Stimulated activated CD8-positive, alpha-beta memory T cell treated with anti-CD3 and anti-CD28 coated beads, Interleukin-12 subunit alpha, Interleukin-12 subunit beta, amount 100 ng/mL, for 24 hours (primary cell): ENCODE data around the gene DDAH1.

ENCODE experiments used
- DNase-seq: peaks from one replicate; pipeline ENCODE4 v3.0.0-alpha.2; 2020; ENCODE audit errors: extremely low read depth

Gene DDAH1

DNA sequence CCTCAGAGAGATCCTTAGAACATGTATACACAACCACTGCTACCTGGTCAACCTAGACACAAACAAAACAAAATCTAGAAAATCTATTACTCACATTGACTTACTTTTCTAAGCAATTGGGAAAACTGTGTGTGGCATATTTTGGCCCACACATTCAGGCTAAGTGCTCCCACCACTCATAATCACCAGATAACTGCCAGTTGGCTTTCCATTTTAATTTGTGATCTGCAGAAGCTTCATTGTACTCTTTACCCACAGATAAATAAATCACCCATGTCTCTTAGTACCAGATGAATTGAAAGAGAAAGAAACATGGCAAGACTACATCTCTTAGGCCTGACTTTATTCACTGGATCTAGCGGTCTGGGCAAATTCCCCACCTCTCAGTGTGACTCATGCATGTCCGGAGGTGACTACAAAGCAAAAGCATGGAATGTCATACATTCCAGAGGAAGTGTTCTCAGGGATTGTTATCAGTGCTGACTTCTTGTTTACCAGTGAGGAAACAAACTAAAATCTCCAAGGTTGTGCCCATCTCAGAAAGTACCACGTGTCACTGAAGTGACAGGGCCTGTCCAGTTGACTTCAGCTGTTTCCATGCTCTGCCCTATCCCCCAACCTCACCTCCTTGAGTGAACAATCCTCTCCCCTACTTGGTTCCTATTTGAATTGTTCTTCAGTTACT lies 136.1 kb downstream of the DDAH1 start:
- no peak for DNase-seq

DNA sequence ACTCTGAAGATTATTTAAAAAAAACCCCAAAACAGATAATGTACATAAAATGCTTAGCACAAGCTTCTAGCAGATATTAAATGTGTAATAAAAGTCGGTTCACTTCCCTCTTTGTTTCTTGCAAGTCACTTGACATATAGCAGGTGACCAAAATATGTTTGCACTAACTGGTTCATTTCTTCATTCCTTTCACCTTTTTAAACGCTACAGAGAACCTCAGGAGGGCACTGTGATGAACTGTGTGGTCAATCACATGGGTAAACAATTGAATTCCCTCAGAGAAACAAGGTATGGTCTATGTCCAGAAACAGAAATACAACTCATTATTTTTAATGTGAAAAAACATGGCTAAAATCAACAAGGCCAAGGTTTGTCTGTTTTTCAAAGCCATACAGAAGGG lies 137.2 kb downstream of the DDAH1 start:
- no peak for DNase-seq

DNA sequence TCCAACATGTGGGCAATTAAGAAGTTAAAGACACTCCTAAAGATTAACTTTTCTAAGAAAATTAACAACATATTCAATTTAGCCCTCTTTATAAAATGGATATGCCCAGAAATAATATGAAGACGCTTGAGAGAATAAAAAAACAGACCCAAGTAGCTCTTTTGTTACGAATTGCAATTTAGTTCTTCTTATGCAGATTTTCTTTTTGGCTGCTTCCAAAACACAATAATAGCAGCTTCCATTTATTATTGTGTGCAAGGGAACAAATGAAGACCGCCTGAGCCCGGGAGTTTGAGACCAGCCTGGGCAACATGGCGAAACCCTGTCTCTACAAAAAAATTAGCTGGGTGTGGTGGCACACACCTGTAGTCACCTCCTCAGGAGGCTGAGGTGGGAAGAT lies 138.1 kb downstream of the DDAH1 start:
- DNase-seq = no peak

DNA sequence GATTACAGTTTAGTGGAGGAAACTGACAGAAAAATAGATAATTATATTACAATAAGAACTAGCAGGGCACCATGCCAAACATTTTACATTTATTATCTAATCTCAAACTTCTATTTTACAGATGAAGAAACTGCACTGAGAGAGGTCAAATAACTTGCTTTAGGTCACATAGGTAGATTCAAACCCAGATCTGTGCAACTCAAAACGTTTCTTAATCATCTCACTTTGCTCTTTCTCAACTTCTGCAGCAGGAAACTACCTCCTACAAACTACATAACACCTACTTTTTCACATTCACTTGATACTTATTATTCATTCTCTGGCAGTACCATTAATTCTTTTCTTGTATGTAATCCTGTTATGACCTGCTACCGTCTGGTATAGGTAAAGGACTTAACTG lies 138.6 kb downstream of the DDAH1 start:
- no peak for DNase-seq

DNA sequence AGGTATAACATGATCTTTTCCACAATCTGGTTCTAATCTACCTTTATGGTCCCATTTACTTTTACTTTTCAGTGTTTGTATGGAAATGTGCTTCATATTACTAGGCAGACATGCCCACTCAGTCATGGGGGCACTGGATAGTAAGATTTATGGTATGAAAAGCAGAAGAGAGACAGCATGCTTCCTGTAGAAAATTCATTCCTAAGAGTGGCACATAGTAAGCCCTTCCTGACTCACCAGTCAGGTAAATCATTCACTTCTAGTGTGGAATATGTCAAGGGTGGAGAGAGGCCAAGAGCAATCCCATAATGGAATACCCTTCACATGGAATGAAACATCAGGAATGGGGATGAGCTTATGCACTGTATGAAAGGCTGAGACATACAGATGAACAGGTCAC lies 139.0 kb downstream of the DDAH1 start:
- DNase-seq = no peak

DNA sequence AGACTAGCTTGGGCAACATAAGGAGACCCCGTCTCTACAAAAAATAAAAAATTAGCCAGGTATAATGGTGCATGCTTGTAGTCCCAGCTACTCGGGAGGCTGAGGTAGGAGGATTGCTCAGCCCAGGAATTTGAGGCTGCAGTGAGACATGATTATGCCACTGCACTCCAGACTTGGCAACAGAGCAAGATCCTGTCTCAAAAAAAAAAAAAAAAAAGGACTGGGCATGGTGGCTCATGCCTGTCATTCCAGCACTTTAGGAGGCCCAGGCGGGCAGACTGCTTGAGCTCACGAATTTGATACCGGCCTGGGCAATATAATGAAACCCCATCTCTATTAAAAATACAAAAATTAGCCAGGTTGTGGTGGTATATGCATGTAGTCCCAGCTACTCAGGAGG lies 141.2 kb downstream of the DDAH1 start:
- no peak for DNase-seq

DNA sequence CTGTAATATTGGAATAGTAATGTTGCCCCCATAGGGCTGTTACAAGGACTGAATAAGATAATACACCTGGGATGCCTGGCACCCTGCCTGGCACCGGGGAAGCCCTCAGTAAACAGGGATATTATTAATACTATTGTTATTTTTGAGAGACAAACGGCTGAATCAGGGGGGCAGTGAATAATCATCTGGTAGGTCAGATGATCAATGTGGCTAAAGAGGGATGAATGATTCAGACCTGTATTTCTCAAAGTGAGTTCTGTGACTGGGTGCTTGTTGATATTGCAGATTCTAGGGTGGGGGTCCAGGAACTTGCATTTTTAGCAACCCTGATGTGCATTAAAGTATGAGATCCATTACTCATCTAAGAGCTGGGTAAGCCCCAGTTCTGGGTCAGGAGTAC lies 142.3 kb downstream of the DDAH1 start:
- DNase-seq = no peak

DNA sequence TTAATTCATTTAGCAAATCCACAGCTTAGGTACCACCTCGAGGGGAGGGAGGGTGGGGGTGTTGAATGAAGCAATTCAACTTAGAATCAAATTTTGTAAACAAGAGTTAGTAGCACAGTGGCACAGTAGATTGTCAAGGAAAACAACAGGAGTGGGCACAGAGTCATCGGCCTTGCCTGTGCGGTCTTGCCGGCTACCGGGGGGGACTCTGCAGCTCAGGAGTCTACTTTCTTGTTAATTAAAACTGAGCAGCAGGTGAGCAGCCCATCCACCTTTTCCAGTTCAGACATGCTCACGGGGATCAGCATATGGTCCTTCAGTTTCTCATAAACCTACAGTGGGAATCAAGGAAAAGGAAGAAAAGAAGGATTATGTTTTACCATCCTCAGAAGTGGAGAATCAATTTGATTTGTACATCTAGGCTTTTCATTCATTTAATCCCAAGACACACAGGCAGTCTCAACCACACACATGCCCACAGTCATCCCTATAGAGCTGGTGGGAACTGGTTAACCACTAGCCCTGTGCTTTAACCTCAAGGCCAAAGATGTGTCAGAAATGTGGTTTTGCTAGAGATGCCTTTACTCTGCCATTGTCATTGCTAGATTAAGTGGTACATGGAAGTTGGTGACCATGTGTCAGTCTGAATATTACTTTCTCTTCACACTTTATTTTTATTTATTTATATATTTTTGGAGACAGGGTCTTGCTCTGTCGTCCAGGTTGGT lies 143.6 kb downstream of the DDAH1 start:
- DNase-seq = no peak

DNA sequence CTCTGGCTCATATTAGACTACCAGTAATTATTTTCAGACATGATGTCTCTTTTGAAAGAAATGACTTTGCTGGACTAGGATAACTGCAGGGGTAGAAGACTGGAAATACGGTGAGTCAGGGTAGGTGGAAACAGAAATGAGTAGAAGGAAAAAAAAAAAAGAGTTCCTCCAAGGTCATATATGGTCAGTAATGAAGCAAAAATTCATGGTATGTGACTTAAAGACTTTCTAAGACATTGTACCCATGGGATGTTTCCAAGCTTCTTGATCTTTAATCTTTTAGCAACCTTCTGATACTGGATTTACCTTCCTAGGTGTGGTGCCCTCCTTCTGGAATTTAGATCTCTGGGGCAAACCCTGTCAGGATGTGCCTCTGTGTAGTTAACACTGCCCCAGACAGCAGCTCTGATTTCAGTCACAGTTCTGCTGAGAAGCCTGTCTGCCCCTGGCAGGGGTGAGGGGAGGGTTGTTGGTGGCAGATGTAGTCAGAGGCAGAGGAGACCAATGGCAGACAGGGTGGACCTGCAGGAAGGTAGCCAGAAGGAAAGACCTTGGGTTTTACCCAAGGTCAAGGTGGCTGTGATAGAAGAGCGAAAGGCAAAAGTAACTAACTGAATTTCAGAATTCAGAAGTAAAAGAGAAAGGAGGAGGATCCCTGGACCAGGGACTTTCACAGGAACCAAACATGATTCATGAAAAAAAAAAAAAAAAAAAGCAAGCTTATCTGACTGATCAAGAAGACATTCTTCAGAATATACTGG lies 144.4 kb downstream of the DDAH1 start:
- no peak for DNase-seq

DNA sequence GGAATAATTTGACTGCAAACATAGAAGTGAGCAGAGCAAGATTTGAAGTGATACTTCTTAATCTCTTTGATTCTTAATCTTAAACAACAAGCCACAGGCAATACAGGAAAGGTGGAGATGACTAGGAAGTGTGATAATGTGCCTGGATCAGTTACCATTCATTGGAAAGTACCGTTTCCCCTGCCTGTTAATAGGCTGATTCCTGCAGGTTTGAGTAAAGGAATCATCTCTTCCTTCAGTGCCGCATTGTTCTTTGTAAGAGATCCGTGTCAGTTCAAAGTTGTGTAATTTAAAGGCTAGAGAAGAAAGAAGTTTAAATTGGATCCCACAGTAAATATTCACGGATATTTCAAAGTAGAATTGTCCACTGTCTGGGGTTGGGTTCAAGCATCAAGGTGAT lies 145.0 kb downstream of the DDAH1 start:
- DNase-seq = no peak

DNA sequence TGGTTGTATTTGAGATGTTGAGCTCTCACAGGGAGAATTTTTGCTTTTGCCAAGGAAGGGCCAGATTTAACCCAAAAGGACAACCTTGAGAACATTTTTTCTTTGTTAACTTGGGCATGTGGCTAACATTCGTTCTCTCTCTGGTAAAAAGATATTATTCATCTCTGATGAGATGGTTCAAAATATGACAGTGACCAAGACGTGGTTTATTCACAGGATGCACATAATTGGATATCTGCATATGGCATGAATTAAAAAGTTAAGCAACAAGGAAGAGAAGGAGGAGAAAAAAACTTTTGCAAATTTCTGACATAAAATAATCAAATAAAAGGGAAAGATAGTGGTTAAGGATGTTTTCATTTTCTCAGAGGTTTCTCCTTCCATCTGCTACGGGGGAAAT lies 145.5 kb downstream of the DDAH1 start:
- DNase-seq = no peak

DNA sequence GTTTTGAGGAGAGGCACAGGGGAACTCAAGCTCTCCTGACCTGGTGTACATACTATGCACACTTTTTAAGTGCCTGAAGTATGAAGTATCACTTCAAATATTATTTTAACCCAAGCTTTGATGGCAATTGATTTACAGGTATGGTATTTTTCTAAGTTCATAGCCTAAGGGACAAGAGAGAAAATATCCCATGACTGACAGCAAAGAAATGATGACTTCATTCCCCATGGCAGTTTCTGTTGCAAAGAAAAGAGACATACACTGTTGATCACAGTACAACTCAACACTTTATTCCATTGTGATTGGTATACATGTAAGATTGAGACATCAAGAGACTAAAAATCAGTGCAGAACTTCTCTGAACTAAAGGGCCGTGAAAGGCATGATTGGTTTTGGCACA lies 146.7 kb downstream of the DDAH1 start:
- no peak for DNase-seq

DNA sequence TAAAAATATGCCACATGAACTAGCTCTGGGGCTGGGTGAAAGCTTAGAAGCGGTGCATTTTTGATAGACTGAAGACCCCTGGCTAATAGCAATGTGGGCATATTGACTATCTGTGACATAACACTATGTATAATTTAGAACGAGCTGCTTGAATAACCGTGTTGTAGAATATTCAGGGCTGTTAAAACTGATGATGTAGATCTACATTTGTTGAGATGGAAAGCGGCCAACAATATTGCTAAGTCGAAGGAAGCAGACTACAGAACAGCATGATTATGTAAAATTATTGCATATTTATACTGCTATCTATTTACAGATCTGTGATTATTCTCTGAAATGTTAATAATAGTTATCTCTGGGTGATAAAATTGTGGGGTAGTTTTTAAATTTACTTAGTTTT lies 147.4 kb downstream of the DDAH1 start:
- no peak for DNase-seq

DNA sequence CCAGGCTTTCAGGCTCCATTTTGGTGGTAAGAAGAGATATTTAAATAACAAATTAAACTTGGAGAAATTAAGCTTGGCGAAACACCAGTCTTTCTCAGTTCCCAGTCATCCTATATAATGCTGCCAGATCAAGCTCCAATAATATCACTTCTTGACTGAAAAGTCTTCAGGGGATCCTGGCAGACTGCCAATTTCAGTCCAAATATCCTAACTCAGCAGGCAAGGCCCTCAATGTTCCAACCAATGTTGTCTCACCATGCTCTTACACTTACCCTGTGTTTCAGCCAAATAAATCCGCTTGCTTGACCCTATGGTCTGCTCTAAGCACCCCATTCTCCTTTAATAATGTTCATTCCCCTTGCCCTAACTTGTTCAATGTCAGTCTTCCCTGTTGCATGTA lies 148.6 kb downstream of the DDAH1 start:
- no peak for DNase-seq

DNA sequence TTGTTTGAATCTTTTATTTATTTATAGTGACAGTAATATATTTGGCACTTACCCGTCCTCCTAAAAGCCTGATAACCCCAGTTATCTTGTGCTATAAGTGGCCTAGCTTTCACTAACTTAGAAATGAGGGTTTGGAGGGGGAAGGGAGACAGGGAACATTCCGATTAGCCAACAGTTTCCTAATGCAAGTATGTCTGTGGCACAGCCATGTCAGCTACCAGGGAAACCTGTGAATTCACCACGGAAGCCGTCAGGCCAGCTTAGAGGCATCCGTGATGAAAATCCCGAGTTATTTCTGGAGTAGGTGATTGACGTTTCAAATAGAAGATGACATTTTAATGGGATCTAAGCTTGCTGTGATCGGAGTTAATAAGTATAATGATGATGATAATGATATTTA lies 149.2 kb downstream of the DDAH1 start:
- DNase-seq = no peak

DNA sequence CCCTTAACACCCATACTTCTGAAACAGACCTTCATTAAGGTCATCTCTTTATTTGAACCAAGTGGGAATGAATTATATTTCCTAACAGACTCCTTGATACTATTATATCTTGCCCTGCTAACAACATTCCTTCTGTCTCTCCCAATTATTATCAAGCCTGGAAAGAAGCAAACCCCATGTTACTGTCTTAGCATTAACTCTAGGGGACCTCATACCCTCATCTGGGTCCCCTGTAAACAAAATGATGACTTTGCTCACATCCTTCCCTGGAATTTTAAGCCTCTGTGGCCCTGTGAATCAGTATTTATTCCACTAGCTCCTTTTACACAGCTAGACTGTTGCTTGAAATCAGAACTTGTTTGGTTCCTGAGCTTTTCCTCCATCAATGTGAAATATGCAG lies 150.2 kb downstream of the DDAH1 start:
- DNase-seq = no peak

DNA sequence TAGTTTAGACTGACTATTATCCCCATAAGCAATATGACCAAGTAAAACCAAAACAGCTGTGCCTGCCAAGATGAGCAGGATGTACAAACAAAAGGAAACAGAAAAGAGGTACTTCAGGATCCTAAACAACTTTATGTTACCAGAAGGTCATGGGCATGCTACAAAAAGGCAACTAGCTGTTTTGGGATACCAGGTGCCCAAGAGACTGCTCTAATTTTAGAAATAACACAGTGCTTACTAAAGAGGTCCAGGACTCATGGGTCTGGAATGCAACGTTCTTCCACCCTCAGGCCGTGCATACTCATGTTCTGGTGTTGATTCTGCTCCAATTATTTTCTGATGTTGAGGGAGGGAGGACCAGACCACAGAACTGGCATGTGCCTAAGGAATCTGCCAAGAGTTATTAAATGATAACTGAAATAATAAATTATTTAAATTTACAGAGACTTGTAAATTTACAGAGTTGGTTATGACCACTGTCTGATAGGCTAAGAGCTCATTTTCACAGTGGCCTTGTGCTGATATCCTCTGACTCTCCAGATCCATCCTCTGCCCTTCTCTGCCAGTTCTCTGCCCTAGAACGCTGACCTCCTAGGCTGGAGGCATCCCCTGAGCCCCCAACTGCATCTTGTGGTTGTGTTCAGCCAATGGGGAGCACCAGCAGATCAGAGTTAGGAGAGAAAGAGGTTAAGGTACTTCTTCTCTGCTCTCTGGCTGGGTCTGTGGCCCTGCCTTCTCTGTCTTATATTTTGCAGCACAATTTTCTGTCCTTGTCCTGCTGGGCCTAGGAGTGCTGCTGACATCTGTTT lies 150.9 kb downstream of the DDAH1 start:
- no peak for DNase-seq

DNA sequence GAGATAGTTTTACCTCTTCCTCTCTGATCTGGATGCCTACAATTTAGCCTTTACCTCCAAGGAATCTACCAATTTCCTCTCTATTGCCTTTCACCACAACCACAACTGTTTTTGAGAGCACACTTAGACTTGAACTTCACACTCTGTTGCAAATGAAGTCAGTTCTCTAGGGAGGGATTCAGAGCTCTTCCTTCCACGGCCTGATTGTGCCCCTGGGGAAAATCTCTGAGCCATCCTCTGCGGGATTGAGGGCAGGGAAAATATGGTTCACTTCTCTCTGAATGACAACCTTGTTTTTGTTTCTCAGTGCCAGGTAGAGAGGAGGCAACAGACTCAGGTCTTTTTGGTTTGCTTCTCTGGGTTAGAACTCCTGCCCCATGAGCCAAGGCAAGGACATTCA lies 153.1 kb downstream of the DDAH1 start:
- no peak for DNase-seq

DNA sequence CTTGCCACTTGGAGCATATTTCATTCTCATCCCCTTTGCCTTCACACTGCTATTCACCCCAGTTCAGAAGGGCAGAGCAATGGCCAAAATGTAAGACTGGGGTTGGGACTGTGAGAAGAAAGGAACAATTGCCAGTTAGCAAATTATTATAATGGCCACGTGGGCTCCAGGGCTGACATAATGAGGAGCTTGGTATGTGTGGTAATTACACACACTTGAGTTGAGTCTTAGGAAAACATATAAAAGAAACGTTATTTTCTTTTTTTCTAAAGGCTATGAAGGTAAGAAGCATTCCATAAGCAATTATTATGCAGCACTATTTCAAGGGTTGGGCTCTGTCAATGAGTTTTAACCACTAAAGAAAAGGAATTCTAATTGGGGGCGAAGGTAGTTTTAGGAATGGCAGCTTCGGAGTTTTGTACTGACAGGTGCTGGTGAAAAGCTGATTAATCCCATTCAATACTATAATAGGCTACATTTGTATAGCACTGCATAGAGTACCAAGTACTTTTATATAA lies 156.1 kb downstream of the DDAH1 start:
- DNase-seq = no peak

DNA sequence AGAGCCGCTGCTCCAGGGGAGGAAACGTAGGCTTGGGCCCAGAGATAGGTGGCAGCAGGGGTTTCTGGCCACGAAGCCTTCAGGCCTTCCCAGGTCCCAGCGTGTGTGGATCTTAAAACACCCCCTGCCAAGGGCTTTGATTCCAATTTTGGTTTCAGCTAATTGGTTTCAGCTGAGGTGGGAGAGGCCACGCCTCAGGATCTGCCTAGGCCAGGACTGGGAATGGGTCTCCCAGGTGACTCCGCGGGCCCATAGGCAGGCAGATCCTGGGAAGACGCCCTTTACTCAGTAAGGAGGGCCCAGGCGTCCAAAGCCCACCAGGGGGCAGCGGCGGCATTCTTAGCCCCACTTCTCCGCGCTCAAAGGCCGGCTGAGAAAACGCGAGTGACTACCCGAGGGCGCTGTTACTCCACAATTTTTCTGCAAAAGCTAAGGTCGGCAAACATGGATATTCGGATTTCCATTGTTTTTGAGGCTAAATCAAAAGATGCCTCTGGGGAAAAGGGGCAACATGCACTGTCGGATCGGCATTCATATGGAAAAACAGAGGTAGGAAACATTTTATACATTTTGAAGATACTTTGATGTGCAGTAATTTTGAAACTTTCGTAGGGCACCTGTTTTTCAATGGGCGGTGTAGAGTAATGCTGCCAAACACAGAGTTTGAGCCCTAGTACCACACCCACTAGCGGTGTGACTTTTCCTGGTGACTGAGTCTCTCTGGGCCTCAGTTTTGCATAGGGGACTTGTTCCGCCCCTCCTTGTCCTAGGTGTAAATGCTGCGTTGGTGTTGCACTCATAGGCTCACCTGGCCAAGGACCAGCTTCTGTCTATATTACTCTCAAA lies 156.7 kb downstream of the DDAH1 start:
- no peak for DNase-seq

DNA sequence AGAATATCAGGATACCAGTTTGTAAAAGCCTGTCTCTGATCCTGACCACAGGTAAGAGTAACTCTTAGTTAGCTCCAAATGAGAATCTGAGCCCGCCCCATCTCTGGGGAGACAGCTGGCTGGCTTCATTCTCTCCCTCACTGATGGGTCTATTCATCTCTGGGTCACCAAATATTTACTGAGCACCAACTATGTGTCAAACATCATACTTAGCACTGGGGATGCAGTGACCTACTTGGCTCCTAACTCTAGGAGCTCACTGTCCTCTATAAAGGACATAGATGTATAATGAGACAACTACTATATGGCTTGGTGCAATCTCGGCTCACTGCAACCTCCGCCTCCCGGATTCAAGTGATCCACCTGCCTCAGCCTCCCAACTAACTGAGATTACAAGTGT lies 158.7 kb downstream of the DDAH1 start:
- no peak for DNase-seq
